GM19397 (cell line): Measurements from ENCODE around the gene PLA2G10.
"Not testable (repeated sequence)": the region's sequence is repeated elsewhere in the genome, so short reads cannot be mapped to it uniquely, and the experiment has no call there.

Experiments
- ATAC-seq: cut with Tn5 transposase; IDR thresholded peaks from one replicate; pipeline ENCODE4 v1.9.1; 2021; ENCODE audit warnings: mild to moderate bottlenecking, moderate library complexity; ENCODE audit not compliant: unreplicated experiment

The PLA2G10 gene

DNA sequence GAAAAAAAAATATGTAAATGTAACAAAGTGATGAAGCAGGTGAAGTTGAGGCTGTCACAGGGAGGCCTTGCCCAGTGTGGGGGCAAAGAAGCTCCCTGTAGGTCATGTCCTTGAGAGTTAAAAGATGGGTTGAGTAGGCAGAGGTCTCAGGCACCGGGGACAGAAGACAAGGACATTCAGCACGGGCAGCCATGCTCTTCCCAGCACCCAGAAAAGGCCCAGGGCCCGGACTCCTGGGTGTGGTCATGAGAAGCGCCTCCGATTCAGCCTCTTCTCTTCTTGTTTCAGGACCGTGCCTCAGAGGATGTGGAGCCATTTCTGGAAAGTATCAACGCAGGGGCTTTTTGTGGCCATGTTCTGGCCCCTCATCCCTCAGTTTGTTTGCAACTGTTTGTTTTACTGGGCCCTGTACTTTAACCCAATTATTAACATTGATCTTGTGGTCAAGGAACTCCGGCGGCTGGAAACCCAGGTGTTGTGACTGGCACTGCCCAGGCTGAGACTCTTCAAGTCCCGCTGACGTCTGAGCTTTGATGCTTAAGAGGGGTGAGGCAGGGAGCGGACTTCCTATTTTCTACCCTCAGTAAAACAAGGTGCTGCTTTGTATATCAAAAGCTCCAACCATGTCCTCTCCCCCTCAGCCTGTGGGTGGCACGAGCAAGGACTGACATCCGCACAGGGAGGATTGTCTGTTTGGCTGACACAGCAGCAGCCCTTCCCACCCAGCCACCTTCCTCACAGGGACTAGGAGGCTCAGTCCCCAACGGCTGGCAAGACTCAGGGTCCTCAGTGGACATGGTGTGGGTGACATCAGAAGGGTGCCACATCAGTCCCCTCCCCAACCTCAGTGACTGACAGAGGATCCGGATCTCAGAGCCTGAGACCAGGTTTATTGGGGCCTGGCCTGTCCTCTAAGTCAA is 26.5 kb downstream of the PLA2G10 start:
- ATAC-seq, result no peak

DNA sequence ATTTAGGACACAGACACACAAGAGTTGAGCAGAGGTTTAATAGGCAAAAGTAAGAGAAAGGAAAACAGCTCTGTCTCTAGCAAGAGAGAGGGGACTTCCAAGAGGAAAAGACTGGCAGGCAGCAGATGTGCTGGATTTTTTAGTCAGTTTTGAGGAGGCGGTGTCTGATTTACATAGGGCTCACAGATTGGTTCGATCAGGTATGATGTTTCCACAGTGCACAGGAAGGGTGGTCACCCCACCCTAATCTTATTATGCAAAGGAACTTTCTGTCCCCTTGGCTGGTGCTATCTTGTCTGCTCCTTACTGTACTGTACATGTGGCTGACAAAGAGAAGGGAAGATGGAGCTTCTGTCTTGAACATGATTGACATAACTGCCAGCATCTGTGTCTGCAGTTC is 36.0 kb downstream of the PLA2G10 start:
- ATAC-seq, result peak; percentile 88

DNA sequence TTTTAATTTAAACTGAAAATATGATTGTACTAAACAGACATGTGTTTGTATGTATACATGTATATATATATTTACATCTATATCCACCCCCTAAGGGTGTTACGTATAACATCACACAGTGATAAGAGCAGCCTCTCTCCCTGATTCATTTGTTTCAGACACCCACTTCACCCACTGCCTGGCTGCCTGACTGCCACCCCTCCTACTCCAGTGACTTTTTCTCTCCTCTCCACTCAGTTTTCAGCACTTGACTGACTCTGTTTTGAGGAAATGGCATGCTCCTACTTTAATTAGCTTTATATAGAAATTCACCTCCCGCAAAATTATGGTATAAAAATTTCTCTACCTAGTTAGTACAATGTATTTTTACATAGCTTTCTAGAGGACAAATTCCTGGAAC is 41.4 kb downstream of the PLA2G10 start:
- no peak for ATAC-seq

- no peak for ATAC-seq
These were observed 43.5 kb downstream of the PLA2G10 start for GRCh38 chr16:14650629-14651028.

DNA sequence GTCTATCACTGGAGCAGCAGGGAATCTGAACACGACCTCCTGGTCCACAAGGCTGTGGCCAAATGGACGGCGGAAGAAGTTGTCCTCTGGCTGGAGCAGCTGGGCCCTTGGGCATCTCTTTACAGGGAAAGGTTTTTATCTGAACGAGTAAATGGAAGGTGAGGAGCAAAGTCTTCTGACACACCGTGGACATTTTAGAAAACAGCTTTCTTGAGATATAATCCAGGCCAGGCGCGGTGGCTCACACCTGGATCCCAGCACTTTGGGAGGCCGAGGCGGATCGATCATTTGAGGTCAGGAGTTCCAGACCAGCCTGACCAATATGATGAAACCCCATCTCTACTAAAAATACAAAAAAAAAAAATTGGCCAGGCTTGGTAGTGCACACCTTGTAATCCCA is 44.3 kb downstream of the PLA2G10 start:
- no peak for ATAC-seq

GRCh38 chr16:14641926-14642325 is 52.2 kb downstream of the PLA2G10 start:
- no peak for ATAC-seq

GRCh38 chr16:14641206-14641605 is 52.9 kb downstream of the PLA2G10 start:
- ATAC-seq, result no peak

GRCh38 chr16:14640538-14640937 is 53.6 kb downstream of the PLA2G10 start:
- ATAC-seq, result no peak

DNA sequence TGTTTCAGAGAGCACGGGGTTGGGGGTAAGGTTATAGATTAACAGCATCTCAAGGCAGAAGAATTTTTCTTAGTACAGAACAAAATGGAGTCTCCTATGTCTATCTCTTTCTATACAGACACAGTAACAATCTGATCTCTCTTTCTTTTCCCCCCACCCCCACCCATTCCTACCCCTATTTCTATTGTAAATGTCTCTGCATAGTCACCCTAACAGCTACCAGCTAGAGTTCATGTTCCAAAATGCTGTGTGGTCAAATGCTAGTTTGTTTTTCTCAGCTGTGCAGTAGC is 57.2 kb downstream of the PLA2G10 start:
- ATAC-seq, result not testable (repeated sequence)

GRCh38 chr16:14636179-14636950 is 57.7 kb downstream of the PLA2G10 start:
- ATAC-seq, result not testable (repeated sequence)

- ATAC-seq, result no peak
These were observed 58.5 kb downstream of the PLA2G10 start for GRCh38 chr16:14635395-14636165.

DNA sequence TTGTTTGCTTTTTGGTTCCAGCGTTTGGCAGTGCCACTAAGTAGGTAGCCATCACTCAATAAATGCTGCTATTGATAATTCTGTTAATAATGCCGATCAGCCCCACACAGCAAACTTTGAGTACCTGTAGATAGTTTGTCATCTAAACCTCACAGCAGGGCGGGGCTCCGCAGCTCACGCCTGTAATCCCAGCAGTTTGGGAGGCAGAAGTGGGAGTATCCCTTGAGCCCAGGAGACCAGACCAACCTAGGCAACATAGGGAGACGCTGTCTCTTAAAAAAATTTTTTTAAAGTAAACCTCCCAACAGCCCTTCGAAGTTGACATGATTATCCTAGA is 59.8 kb downstream of the PLA2G10 start:
- no peak for ATAC-seq

DNA sequence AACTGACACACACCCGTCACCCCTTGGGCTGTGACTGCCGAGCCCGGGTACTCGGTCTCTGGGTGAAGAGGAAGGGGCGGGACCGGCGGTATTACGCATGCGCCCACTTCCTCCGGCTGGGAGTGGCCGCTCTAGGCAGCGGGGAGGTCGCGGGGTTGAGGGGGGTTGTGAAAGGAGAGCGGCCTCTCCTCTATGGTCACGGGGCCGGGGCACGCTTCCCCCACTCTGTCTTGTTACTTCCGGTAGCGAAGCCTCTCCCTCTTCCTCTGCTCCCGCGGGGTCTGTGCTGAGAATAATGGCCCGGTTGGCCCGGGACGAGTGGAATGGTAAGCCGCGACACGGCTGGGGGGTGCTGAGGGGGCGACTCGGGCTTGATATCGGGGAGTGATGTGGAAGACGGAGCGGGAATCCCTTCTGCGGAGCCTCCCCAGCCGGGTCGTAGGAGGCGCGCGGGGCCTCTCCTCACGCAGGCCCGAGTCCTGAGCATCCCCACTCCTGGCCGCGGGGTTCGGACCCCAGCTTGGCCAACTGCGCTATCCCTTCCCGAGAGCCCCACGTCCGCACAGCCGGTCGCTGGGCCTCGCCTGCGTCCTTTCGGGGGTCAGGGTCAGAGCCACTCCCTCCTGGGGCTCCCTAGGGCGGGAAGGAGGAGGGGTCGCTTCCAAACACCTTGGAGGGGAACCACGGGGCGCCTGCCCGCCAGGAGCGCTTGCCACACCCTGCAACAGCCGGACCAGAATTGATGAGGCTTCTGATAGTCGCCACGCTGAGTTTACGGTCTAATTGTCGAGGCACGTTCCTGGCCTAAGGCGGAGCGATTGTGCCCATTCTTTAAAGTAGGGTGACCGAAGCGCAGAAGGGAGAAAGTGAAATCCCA is 61.2 kb downstream of the PLA2G10 start, which contains the start of gene BFAR:
Gene BFAR, plus strand, starts transcription at position 259 of the 877 bp plus-strand sequence. CDS start 11,396 bp downstream, outside the sequence.
- peak; percentile 80 for ATAC-seq

GRCh38 chr16:14630620-14631330 is 63.3 kb downstream of the PLA2G10 start:
- ATAC-seq, result not testable (repeated sequence)

DNA sequence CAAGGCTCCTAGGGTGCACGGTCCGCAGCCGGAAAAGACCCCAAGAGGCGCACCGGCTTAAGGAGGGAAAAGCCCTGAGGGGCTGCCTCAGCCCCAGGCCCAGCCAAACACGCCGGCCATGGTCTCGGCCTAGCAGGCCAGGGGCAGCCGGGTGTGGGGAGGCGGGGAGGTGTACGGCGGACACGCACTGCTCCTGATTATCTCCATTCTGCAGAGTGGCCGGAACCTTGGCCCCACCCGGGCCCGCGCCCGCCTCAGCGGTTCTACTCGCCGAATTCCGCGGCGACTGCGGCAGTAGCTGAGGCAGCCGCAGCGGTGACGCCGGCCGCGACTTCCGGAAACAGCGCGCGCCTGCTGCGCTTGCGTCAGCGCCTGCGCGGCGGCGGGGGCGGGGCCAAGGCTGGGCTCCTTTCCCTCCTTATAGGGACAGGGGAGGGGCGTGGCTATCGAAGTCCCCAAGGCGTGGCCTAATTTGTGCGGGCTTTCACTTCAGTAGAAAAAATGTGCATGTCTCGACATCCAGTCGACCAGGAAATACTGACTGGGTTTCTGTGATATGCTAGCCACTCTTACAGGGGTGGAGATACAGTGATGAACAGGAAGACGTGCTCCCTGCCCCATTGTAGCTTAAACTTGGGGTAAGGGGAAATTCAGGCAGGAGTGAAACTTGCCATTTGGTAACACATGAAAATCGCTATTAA is 64.0 kb downstream of the PLA2G10 start, which contains the start of gene PARN:
Gene PARN, minus strand, starts transcription at position 342 of the 701 bp plus-strand sequence. Its CDS starts 135 bp downstream, at position 207.
- ATAC-seq, result peak; percentile 57

DNA sequence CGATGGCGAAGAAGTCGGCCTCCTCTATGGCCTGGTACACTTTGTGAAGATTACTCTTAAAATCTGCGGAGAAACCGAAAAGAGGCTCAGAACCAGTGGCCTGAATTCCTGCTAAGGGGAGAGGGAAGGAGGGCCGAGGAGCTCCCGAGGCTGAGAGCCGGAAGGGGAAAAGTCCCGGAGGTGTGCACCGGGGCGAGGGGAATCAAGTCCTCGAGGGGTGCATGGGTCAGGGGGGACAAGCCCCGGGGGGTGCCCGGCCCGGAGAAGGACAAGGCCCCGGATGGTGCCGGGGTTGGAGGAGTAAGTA is 64.5 kb downstream of the PLA2G10 start:
- no peak for ATAC-seq

GRCh38 chr16:14628806-14629611 is 65.1 kb downstream of the PLA2G10 start:
- ATAC-seq, result no peak

- ATAC-seq, result no peak
These were observed 67.0 kb downstream of the PLA2G10 start for GRCh38 chr16:14627078-14627477.
